Effector memory CD8-positive, alpha-beta T cell (primary cell): ENCODE results near the gene PIGZ.

Experiments used
- ATAC-seq: fragments of 150-1000 bp; cut with Tn5 transposase; replicated peaks from 2 replicates; pipeline ENCODE4 v1.10.0; 2021; ENCODE audit warnings: mild to moderate bottlenecking, moderate library complexity
- DNase-seq, 3 experiments: peaks; one replicate each; pipeline ENCODE4 v3.0.0; 2021
- H3K27ac Mint-ChIP-seq, 2 donors: one replicate each; pipeline ENCODE4 v1.8.0; 2022; ENCODE audit warnings: mild to moderate bottlenecking in 2 of 2, mixed read lengths in 2 of 2, moderate library complexity in 2 of 2
- H3K27me3 Mint-ChIP-seq, 2 donors: one replicate each; pipeline ENCODE4 v1.8.0; 2022; ENCODE audit warnings: mixed read lengths in 2 of 2
- H3K36me3 Mint-ChIP-seq: one replicate; pipeline ENCODE4 v1.8.0; 2022; ENCODE audit warnings: mild to moderate bottlenecking, moderate library complexity, mixed read lengths; ENCODE audit not compliant: insufficient read depth
- H3K4me1 Mint-ChIP-seq, 2 donors: one replicate each; pipeline ENCODE4 v1.8.0; 2022; ENCODE audit warnings: low read depth in 2 of 2, mixed read lengths in 2 of 2
- H3K4me3 Mint-ChIP-seq, 2 donors: one replicate each; pipeline ENCODE4 v1.8.0; 2022; ENCODE audit warnings: mild to moderate bottlenecking in 2 of 2, mixed read lengths in 2 of 2, moderate library complexity in 2 of 2
- H3K9me3 Mint-ChIP-seq, 2 donors: one replicate each; pipeline ENCODE4 v1.8.0; 2022; ENCODE audit warnings: mixed read lengths in 2 of 2

PIGZ gene

GRCh38 chr3:196916221-196916620 lies 52.4 kb downstream of the PIGZ start:
- H3K4me3 Mint-ChIP-seq: no peak overlapping the region
- peaks cover 0 to 3% of the 10 kb centered on the region in 2 donors for H3K9me3 Mint-ChIP-seq
- ATAC-seq (no peak), DNase-seq (no peak)
- H3K27me3 Mint-ChIP-seq: no peaks in the 10 kb centered on the region
- no peak overlapping the region for H3K27ac Mint-ChIP-seq
- peaks cover 0 to 3% of the 10 kb centered on the region in 2 donors for H3K4me1 Mint-ChIP-seq
- peaks cover 9% of the 10 kb centered on the region for H3K36me3 Mint-ChIP-seq

GRCh38 chr3:196915375-196915774 lies 53.3 kb downstream of the PIGZ start:
- H3K27ac Mint-ChIP-seq: no peak overlapping the region
- H3K27me3 Mint-ChIP-seq: no peaks in the 10 kb centered on the region
- H3K36me3 Mint-ChIP-seq: peaks cover 7% of the 10 kb centered on the region
- H3K4me1 Mint-ChIP-seq: peaks cover 0 to 3% of the 10 kb centered on the region in 2 donors
- H3K9me3 Mint-ChIP-seq: peaks cover 0 to 3% of the 10 kb centered on the region in 2 donors
- DNase-seq (no peak), ATAC-seq (no peak)
- H3K4me3 Mint-ChIP-seq: no peak overlapping the region

- DNase-seq (no peak), ATAC-seq (no peak)
- Mint-ChIP-seq H3K4me3 (no peak overlapping the region), H3K9me3 (peaks cover 0 to 3% of the 10 kb centered on the region in 2 donors), H3K36me3 (peaks cover 7% of the 10 kb centered on the region), H3K27ac (no peak overlapping the region), H3K4me1 (peaks cover 0 to 3% of the 10 kb centered on the region in 2 donors), H3K27me3 (no peaks in the 10 kb centered on the region)
Observed at GRCh38 chr3:196914866-196915265, 53.8 kb downstream of the PIGZ start.

DNA sequence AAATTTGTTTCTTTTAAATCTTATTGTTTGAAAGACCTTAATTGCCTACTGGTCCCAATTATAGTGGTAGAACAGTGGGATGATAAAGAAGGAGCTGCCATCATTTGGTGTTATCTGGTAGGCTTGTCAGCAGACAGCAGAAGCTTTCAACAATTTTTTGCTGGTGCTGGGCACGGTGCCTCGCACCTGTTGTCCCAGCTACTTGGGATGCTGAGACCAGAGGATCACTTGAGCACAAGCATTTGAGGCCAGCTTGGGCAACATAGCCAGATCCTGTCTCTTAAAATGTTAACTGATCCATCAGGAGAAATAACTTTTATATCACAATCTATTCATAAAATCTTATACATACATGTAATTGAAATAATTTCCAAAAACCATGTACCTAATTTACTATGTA lies 64.9 kb downstream of the PIGZ start:
- no peak overlapping the region for H3K4me3 Mint-ChIP-seq
- no peak for DNase-seq
- H3K4me1 Mint-ChIP-seq: no peaks in the 10 kb centered on the region
- peaks cover 76% of the 10 kb centered on the region for H3K36me3 Mint-ChIP-seq
- H3K27me3 Mint-ChIP-seq: no peaks in the 10 kb centered on the region
- H3K27ac Mint-ChIP-seq: no peak overlapping the region
- no peaks in the 10 kb centered on the region for H3K9me3 Mint-ChIP-seq
- ATAC-seq: no peak

DNA sequence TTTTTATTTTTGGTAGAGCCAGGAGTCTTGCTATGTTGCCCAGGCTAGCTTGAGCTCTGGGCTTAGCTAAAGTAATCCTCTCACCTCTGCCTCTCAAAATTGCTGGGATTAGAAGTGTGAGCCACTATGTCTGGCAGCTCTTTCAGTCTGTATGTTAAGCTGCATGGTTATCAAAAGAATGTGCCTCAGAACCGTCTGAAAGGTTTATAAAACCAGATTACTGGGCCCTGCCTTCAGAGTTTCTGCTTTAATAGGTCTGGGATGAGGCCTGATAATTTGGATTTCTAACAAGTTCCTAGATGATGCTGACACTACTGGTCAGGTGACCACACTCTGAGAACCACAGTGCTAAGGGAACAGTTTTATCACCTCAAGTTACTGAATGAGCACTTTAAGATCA lies 66.3 kb downstream of the PIGZ start:
- DNase-seq (no peak), ATAC-seq (no peak)
- no peaks in the 10 kb centered on the region for H3K27me3 Mint-ChIP-seq
- peak overlapping the region; percentile 12 to 35 for H3K27ac Mint-ChIP-seq
- H3K4me1 Mint-ChIP-seq: no peaks in the 10 kb centered on the region
- H3K4me3 Mint-ChIP-seq: no peak overlapping the region
- no peaks in the 10 kb centered on the region for H3K9me3 Mint-ChIP-seq
- peaks cover 75% of the 10 kb centered on the region for H3K36me3 Mint-ChIP-seq

DNA sequence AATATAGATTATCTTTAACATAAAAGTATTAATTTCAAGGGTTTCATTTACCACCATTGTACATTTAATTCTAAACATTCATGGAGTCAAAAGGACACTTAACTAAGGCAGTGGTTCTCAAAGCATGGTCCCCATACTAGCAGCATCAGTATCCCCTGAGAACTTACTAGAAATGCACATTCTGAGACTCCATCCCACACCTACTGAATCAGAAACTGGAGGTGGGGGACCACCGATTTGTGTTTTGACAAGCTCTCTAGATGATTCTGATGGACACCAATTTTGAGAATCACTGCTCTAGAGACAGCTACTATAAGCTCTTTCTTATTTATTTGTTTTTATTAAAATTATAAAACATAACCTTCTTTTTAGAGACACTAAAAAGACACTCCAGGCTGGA lies 66.9 kb downstream of the PIGZ start:
- Mint-ChIP-seq H3K4me1 (no peaks in the 10 kb centered on the region), H3K27ac (peak overlapping the region; percentile 12 to 35), H3K36me3 (peaks cover 71% of the 10 kb centered on the region), H3K27me3 (no peaks in the 10 kb centered on the region), H3K4me3 (no peak overlapping the region), H3K9me3 (no peaks in the 10 kb centered on the region)
- no peak for ATAC-seq
- no peak for DNase-seq
